ENCODE results near the gene GIGYF2.

GIGYF2 gene, protein sequence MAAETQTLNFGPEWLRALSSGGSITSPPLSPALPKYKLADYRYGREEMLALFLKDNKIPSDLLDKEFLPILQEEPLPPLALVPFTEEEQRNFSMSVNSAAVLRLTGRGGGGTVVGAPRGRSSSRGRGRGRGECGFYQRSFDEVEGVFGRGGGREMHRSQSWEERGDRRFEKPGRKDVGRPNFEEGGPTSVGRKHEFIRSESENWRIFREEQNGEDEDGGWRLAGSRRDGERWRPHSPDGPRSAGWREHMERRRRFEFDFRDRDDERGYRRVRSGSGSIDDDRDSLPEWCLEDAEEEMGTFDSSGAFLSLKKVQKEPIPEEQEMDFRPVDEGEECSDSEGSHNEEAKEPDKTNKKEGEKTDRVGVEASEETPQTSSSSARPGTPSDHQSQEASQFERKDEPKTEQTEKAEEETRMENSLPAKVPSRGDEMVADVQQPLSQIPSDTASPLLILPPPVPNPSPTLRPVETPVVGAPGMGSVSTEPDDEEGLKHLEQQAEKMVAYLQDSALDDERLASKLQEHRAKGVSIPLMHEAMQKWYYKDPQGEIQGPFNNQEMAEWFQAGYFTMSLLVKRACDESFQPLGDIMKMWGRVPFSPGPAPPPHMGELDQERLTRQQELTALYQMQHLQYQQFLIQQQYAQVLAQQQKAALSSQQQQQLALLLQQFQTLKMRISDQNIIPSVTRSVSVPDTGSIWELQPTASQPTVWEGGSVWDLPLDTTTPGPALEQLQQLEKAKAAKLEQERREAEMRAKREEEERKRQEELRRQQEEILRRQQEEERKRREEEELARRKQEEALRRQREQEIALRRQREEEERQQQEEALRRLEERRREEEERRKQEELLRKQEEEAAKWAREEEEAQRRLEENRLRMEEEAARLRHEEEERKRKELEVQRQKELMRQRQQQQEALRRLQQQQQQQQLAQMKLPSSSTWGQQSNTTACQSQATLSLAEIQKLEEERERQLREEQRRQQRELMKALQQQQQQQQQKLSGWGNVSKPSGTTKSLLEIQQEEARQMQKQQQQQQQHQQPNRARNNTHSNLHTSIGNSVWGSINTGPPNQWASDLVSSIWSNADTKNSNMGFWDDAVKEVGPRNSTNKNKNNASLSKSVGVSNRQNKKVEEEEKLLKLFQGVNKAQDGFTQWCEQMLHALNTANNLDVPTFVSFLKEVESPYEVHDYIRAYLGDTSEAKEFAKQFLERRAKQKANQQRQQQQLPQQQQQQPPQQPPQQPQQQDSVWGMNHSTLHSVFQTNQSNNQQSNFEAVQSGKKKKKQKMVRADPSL (N-terminal part only)

DNA sequence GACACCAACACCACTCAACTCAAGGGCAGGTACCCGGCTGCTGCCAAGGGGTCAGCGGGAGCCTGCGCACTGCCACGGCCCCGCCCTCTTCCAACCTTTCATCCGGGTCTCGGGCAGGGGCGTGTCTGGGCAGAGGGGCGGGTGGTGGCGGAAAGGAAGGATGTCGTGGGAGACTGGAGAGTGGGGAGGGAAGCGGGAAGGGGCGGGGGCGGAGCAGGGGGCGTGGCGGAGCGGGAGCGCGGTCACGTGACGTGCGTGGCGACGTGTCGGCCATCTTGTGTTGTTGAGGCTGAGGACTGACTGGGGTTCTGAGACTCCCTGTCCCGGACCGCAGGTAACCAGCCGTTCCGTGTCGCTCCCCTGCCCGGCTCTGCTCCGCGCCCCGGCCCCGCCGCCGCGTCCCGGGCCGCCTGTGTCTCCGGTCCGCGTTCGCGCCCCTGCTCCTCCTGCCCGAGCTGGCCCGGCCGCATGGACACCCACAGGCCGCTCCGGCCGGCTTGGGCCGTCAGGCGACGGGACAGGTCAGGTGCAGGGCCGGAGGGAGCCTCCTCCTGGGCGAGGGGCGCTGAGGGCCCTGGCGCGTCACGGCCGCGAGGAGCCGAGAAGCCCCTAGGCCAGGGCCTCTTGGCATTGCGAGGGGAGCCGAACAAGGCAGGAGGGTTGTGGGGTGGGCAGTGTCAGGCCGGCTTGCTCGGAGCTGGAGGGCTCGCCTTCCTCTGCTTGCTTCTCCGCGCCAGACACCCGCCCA is at the start of gene GIGYF2:
TSS of gene GIGYF2 (plus strand) at position 273 of the 748 bp plus-strand sequence. CDS start 37,867 bp downstream, outside the sequence.
- peaks cover 23% of the 10 kb centered on the region for H3K36me3 Mint-ChIP-seq (ENCODE audit: low read depth)
- peaks cover 3% of the 10 kb centered on the region for H3K9me3 Mint-ChIP-seq
- H3K4me1 Mint-ChIP-seq (ENCODE audit: low read depth) = peaks cover 35% of the 10 kb centered on the region
- peak within 1 kb of the TSS; percentile 87 for H3K27ac Mint-ChIP-seq
- no peaks in the 10 kb centered on the region for H3K27me3 Mint-ChIP-seq (ENCODE audit: low read depth)
- peak within 1 kb of the TSS; percentile 97 for H3K4me3 Mint-ChIP-seq

DNA sequence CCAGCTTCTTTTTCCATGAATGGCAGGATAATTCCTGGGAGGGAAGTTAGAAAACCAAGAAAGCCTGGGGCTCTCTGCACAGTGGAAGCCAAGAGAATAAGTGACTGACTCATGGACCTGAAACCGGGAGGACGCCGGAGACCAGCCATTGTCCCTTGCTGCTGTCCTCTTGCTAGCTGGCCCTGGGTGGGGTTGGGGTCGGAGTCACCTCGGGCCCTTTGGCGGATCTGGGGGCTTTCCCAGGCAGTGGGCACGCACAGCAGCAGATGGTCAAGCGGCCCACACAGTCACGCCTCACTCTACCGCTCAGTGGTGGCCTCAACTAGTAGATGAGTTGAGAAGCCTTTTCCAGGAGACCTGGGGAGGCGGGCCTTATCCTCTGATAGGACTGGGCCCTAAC is 48.1 kb upstream of the GIGYF2 start:
- no peaks in the 10 kb centered on the region for H3K4me1 Mint-ChIP-seq (ENCODE audit: low read depth)
- no peaks in the 10 kb centered on the region for H3K36me3 Mint-ChIP-seq (ENCODE audit: low read depth)
- H3K9me3 Mint-ChIP-seq = no peaks in the 10 kb centered on the region
- H3K27ac Mint-ChIP-seq = no peak overlapping the region
- no peaks in the 10 kb centered on the region for H3K27me3 Mint-ChIP-seq (ENCODE audit: low read depth)
- no peak overlapping the region for H3K4me3 Mint-ChIP-seq

DNA sequence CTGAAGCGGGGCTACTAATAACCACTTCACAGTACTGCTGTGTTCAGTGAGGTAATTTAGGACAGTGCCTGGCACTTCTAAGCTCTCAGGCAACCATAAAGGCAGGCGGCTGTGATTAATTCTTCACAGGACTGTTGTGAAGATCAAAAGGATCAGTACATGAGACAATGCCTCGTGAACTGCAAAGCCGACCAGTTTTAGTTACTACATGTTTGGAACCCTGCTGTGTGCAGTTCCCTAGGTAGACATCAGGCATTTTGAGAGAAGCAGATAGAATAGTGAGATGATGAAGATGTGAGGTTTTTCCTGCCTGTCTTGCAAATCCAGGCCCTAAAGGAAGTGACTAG is 44.7 kb upstream of the GIGYF2 start:
- Mint-ChIP-seq H3K27ac (no peak overlapping the region), H3K27me3 (ENCODE audit: low read depth) (no peaks in the 10 kb centered on the region), H3K4me1 (ENCODE audit: low read depth) (no peaks in the 10 kb centered on the region), H3K4me3 (no peak overlapping the region), H3K36me3 (ENCODE audit: low read depth) (no peaks in the 10 kb centered on the region), H3K9me3 (no peaks in the 10 kb centered on the region)

DNA sequence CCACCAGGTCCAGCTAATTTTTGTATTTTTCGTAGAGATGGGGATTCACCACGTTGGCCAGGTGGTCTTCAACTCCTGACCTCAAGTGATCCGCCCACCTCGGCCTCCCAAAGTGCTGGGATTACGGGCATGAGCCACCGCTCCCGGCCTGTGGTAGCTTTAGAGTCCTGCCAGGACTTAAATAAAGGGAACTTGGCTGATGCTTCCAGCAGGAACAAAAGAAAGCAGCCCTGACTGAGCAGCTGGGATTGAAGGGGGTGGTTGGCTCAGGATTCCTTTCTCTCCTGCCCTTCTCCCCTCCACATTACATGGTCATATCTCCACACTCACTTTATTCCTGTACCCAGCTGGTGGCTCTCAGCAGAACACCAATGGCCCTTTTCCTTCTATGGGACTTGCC is 43.7 kb upstream of the GIGYF2 start:
- Mint-ChIP-seq H3K36me3 (ENCODE audit: low read depth) (no peaks in the 10 kb centered on the region), H3K4me3 (no peak overlapping the region), H3K4me1 (ENCODE audit: low read depth) (no peaks in the 10 kb centered on the region), H3K27me3 (ENCODE audit: low read depth) (no peaks in the 10 kb centered on the region), H3K27ac (no peak overlapping the region), H3K9me3 (no peaks in the 10 kb centered on the region)

DNA sequence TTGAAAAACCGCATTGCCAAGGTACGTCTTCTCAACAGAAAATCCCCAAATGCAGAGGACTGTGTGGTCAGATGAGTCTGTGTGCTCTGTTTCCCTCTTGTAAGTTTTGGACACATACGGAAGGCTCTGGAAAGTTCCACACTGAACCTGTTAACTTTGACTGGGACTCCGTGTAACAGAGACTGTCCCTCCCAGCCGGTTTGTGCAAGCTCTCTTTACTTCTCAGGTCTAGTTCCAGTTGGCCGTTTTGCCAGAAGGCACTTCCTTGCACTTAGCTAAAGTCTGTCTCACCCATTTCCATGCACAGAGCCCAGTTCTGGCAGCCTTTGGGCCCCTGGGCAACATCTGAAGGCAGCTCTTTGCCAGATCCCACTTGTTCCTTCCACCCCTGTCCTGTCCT is 41.7 kb upstream of the GIGYF2 start:
- H3K4me3 Mint-ChIP-seq = no peak overlapping the region
- no peaks in the 10 kb centered on the region for H3K27me3 Mint-ChIP-seq (ENCODE audit: low read depth)
- H3K36me3 Mint-ChIP-seq (ENCODE audit: low read depth) = no peaks in the 10 kb centered on the region
- no peak overlapping the region for H3K27ac Mint-ChIP-seq
- H3K9me3 Mint-ChIP-seq = no peaks in the 10 kb centered on the region
- no peaks in the 10 kb centered on the region for H3K4me1 Mint-ChIP-seq (ENCODE audit: low read depth)

DNA sequence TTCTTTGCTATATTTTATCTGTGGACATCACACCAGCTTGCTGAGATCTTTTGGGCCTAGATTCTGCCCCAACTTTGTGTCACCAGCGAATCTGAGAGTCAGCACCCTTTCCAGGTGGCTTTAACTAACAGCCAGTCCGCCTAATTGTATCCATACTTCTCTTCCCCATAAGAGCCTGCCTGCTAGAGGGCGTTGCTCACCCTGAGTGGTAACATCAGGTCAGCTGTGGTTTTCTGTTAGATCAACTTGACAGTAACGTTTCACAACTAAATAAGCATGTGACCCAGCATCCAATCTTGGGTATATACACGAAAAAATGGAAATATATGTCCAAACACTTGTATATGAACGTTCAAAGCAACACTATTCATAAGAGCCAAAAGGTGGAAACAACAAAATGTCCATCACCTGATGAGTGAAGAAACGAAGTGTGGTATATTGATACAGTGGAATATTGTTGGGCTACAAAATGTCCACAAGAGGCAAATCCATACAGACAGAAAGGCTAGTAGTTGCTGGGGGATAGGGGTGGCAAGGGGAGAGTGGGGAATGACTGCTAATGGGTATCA is 38.8 kb upstream of the GIGYF2 start:
- H3K4me1 Mint-ChIP-seq (ENCODE audit: low read depth) = no peaks in the 10 kb centered on the region
- no peak overlapping the region for H3K27ac Mint-ChIP-seq
- H3K27me3 Mint-ChIP-seq (ENCODE audit: low read depth) = no peaks in the 10 kb centered on the region
- H3K9me3 Mint-ChIP-seq = no peaks in the 10 kb centered on the region
- H3K36me3 Mint-ChIP-seq (ENCODE audit: low read depth) = no peaks in the 10 kb centered on the region
- no peak overlapping the region for H3K4me3 Mint-ChIP-seq

DNA sequence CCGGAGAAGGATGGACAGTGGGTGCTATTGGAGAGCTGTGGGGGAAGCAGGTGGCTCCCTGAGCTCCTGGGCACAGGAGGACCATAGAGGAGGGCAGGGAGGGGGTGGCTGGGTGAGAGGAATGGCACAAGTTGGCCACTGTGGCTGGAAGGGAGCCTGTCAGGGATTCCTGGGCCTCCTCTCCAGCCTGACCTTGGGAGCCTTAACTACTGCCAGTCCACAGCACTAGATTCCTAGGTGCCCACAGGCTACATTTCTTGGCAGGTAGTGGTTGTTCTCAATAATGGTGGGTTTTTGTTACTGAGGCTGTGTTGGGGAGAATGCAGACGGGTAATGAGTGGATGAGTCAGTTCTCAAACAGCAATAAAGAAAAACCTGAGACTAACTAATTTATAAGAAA is 37.8 kb upstream of the GIGYF2 start:
- H3K27me3 Mint-ChIP-seq (ENCODE audit: low read depth) = no peaks in the 10 kb centered on the region
- H3K36me3 Mint-ChIP-seq (ENCODE audit: low read depth) = no peaks in the 10 kb centered on the region
- no peaks in the 10 kb centered on the region for H3K9me3 Mint-ChIP-seq
- H3K4me1 Mint-ChIP-seq (ENCODE audit: low read depth) = no peaks in the 10 kb centered on the region
- no peak overlapping the region for H3K4me3 Mint-ChIP-seq
- H3K27ac Mint-ChIP-seq = no peak overlapping the region

DNA sequence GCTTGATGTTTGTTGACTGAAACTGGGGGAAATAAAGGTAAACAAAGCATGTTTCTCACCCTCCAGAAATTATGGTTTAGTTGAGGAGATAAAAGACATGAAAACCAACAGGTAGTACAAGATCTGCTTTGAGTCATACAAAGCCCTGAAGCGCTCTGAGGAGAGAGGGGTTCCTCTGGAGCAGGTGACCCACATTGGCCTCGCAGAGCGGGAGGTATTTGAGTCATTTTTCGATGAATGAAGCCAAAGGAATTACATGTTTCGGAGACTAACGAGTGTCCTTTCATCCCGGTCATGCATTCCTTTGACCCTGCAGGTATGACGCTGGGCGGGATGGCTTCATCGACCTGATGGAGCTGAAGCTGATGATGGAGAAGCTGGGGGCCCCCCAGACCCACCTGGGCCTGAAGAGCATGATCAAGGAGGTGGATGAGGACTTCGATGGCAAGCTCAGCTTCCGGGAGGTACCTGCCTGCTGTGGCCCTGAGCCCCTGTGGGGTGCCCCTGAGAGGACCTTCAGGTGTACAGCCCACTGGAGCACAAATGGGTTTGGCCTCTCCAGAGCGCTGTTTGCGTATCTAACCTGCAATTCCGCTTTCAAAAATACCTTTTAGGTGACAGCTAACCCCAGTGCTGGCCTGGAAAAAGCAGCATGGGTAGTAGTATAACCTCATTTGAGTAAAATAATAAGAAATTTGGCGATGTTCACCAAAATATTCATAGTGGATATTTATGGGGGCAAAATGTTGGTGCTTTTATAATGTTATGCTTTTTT is 34.5 kb upstream of the GIGYF2 start:
- no peaks in the 10 kb centered on the region for H3K9me3 Mint-ChIP-seq
- no peak overlapping the region for H3K27ac Mint-ChIP-seq

DNA sequence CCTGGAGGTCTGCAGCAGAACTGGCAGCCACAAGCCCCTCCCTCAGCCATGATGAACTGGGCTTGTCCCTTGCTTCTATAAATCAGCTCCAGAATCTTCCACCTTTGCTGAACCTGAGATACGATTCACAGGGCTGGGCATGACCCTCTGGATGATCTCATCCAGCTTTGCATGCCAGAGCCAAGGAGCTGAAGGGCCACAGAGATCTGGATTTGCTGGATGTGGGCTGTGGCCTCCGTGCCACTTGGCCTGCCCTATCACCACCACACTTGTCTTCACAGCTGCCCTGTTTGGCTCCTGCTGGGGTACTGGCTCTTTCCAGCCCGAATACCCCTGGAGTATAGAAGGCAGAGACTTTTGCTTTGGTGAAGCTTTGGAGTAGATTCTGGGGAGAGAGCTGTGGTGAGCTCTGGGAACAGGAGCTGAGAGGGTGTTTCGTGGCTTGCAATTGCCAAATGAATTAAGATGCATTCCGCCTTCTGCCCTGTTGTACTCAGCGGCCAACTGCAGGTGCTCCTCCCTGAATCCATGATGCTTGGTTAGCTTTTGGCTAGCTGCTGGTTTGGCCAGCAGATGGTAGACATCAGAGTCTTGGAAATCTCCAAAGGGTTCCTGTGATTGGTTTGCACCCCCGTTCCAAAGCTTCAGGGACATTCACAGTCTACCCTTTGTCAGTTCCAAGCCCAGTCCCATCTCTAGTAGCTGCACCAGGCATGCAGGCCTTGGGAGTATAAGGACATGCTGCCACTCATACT is 30.9 kb upstream of the GIGYF2 start:
- Mint-ChIP-seq H3K4me1 (ENCODE audit: low read depth) (no peaks in the 10 kb centered on the region), H3K27ac (no peak overlapping the region), H3K9me3 (no peaks in the 10 kb centered on the region), H3K4me3 (no peak overlapping the region), H3K27me3 (ENCODE audit: low read depth) (peaks cover 4% of the 10 kb centered on the region), H3K36me3 (ENCODE audit: low read depth) (no peaks in the 10 kb centered on the region)

More for the DNA sequence above, 34.5 kb upstream of the GIGYF2 start:
- no peaks in the 10 kb centered on the region for H3K27me3 Mint-ChIP-seq (ENCODE audit: low read depth)
- H3K36me3 Mint-ChIP-seq (ENCODE audit: low read depth) = no peaks in the 10 kb centered on the region
- H3K4me1 Mint-ChIP-seq (ENCODE audit: low read depth) = no peaks in the 10 kb centered on the region
- H3K4me3 Mint-ChIP-seq = no peak overlapping the region

DNA sequence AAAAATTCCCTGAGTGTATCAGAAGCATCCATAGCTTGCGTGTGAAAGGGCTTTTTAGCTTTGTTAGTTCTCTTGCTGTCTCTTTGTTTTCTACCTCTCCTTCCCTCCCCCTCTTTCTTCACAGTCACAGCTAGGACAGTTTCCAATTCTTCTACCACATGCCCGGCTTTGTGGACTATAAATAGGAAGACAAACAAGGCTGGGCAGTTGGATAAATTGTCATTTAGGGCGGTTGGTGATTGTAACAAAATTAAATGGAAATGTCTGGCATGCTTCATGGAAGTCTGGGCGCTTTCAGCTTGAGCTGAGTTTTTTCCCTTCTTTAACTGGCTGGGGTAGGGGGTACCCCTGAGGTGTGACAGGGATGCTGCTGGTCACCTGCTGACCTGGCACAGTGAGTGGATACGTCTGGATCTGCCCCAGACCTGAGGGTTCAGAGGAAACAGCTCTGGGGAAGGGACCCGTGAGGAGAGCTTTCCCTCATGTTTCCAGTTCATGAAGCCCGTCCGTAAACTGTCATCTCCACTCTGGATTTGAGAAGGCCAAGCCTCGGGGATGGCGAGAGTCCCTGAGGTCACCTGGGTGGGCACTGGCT is 29.0 kb upstream of the GIGYF2 start:
- H3K36me3 Mint-ChIP-seq (ENCODE audit: low read depth) = no peaks in the 10 kb centered on the region
- no peaks in the 10 kb centered on the region for H3K4me1 Mint-ChIP-seq (ENCODE audit: low read depth)
- H3K9me3 Mint-ChIP-seq = no peaks in the 10 kb centered on the region
- no peak overlapping the region for H3K27ac Mint-ChIP-seq
- H3K4me3 Mint-ChIP-seq = no peak overlapping the region
- peaks cover 4% of the 10 kb centered on the region for H3K27me3 Mint-ChIP-seq (ENCODE audit: low read depth)

DNA sequence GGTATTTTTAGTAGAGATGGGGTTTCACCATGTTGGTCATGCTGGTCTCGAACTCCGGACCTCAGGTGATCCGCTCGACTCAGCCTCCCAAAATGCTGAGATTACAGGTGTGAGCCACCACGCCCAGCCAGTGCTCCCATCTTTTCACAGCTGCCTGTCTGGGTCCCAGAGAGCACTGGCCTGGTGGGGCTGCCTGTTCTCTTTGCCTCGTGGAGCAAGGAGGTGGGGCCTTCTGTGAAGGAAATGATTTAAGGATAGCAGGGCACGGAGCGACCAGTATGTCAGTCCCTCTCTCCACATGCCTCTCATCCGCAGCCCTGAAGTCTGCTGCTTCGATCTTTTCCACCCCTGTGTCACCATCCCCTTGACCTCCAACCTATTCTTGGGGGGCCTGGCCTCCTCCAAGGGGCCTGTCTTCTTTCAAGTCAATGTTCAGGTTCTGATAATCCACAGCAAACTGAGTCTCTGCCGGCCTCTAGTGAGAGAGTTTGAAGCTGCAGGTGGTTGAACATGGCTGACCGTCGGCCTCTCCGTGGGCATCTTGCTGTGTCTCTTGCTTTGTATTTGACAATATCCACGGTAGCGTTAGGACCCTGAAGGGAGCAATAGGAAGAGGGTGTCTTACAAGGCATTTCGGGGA is 28.2 kb upstream of the GIGYF2 start:
- Mint-ChIP-seq H3K4me3 (no peak overlapping the region), H3K9me3 (no peaks in the 10 kb centered on the region), H3K36me3 (ENCODE audit: low read depth) (no peaks in the 10 kb centered on the region), H3K27ac (no peak overlapping the region), H3K4me1 (ENCODE audit: low read depth) (no peaks in the 10 kb centered on the region), H3K27me3 (ENCODE audit: low read depth) (peaks cover 4% of the 10 kb centered on the region)

DNA sequence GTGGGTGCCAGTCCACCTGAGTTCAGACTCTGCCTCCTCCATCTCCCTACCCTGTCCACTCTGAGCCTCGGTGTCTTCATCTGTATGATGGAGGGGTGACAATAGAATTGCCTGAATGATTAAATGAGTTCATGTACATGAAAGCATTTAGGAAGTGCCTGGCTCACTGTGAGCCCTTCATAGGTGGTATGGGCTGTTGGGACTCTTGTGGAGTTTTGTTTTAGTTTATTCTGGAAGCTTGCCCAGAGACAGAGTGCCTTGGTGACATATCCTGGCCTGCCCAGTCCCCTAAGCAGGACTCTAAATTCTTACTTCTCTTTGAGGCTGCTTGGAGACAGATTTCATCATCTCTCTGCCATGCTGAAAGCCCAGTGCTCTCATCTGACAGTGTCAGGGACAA is 24.5 kb upstream of the GIGYF2 start:
- H3K4me3 Mint-ChIP-seq = no peak overlapping the region
- H3K27ac Mint-ChIP-seq = no peak overlapping the region
- H3K36me3 Mint-ChIP-seq (ENCODE audit: low read depth) = no peaks in the 10 kb centered on the region
- peaks cover 4% of the 10 kb centered on the region for H3K4me1 Mint-ChIP-seq (ENCODE audit: low read depth)
- no peaks in the 10 kb centered on the region for H3K9me3 Mint-ChIP-seq
- peaks cover 4% of the 10 kb centered on the region for H3K27me3 Mint-ChIP-seq (ENCODE audit: low read depth)

Data from T-helper 1 cell treated with Interleukin-12 subunit alpha and Interleukin-12 subunit beta and Interleukin-4 antibody, amounts not matched to agents 30 μg/mL and 1 μg/mL, for 36 hours (primary cell).